ENCODE measurements around the gene GRM1.

DNA sequence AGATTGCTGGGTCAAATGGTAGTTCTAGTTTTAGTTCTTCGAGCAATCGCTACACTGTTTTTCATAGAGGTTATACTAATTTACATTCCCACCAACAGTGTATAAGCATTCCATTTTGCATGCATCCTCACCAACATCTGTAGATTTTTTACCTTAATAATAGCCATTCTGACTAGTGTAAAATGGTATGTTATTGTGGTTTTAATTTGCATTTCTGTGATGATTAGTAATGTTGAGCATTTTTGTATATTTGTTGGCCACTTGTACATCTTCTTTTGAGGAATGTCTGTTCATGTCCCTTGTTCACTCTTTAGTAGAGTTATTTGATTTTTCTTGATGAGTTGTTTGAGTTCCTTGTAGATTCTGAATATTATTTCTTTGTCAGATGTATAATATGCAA is 236.2 kb downstream of the GRM1 start:
- TF ChIP-seq, protein P1, sequence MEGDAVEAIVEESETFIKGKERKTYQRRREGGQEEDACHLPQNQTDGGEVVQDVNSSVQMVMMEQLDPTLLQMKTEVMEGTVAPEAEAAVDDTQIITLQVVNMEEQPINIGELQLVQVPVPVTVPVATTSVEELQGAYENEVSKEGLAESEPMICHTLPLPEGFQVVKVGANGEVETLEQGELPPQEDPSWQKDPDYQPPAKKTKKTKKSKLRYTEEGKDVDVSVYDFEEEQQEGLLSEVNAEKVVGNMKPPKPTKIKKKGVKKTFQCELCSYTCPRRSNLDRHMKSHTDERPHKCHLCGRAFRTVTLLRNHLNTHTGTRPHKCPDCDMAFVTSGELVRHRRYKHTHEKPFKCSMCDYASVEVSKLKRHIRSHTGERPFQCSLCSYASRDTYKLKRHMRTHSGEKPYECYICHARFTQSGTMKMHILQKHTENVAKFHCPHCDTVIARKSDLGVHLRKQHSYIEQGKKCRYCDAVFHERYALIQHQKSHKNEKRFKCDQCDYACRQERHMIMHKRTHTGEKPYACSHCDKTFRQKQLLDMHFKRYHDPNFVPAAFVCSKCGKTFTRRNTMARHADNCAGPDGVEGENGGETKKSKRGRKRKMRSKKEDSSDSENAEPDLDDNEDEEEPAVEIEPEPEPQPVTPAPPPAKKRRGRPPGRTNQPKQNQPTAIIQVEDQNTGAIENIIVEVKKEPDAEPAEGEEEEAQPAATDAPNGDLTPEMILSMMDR (IDR thresholded peaks at IDR 0.05) = no peak
- no peak for TF ChIP-seq POLR2AphosphoS5 (IDR thresholded peaks at IDR 0.05)

All from prostate gland (tissue), 2 donors.